Left hindlimb (tissue), 1 donor: ENCODE results near the gene GJB2.

Source experiments
- DNase-seq: peaks from one replicate; pipeline ENCODE4 v3.0.0-alpha.2; 2018

The GJB2 gene

DNA sequence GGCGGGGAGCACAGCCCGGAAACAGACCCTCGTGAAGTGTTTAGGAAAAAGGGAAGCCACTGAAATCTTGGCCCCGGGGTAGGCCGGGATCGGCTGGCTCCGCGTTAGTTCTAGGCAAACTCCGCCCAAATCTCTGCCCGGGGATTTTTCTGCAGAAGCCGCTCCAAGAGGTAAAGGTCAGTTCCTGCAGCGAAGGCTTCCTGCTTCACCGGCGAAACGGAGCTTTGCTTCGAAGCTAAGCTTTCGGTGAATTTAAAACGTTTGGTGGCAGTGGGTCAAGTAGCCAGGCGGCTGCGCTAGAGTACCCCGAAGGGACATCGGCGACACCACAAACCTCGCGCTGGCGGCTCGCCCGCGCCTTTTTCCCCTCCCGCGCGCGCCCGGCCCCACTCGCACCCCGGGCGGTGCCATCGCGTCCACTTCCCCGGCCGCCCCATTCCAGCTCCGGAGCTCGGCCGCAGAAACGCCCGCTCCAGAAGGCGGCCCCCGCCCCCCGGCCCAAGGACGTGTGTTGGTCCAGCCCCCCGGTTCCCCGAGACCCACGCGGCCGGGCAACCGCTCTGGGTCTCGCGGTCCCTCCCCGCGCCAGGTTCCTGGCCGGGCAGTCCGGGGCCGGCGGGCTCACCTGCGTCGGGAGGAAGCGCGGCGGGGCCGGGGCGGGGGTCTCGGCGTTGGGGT lies 441 bp downstream of the GJB2 start:
- no peak for DNase-seq

DNA sequence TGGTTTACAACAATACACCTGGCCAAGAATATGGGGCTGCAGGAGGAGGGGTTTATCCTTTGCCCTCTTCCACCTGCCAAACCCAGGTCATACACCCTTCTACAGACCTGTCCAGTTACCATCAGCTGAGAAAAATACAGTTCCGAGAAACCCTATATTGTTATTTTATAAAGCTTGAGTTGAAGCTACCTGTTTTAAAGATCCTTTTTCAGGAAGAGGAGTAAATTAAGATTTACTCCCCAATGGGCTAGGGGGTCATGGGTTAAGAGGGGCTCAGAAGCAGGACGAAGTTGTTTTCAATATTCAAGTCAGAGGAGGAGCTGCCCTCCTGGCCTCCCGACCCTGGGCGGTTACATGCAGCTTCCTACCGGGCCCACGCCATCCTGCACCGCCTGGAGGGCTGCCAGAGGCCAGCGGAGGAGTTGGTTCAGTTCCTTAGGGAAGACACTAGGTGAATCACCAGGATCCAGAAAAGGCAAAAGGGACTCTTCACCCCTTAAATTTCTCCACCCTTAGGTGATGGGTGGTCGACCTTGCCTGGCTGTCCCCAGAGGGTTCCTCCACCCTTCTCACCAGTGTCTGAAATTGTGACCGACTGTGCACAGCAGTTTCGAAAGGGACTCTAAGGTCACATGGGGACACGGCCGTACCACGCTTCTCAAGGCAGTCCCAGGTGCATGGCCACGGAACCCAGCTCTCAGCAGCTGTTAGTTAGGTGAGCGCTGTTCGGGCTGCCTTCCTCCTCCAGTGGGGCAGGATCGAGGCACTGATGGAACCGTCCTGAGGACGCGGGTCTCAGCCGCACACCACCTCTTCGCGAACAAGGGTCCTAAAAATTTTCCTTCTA lies 1.2 kb downstream of the GJB2 start:
- DNase-seq, result no peak

DNA sequence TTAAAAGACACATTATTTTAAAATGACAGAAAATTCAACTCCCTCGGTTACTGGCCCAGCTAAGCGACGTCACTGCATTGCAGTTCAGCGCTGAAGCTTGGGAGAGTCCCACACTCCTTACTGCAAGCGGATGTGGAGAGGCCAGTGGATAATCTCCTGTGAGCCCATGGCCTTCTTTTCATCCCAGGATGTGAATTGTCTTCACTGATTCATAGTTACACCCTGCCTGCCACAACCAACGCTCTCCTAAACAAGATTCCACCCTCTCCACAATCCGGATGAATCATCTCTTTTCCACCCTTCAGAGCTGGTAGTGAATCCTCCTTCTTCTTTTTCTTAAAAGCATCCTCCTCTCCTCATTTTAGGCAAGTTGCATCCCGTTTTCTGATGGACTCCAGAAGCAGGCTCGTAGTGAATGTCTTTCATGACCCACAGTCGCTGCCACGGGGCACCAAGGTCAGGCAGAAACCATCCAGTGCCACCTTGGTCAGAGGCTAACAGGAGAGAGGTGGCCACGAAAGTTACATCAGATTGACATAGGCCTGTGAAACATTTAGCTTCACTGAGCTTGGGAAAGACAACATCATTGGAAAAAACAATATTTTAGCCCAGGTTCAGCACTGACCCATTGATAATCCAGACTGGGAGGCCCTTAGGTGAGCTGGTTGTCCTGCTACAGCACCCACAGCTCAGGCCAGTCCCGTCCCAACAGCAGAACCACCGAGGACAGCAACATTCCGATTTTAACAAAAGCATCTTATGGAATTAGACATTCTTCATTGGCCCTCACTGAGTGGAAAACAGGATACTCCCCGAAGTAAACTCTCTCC lies 2.0 kb downstream of the GJB2 start:
- DNase-seq, result no peak

DNA sequence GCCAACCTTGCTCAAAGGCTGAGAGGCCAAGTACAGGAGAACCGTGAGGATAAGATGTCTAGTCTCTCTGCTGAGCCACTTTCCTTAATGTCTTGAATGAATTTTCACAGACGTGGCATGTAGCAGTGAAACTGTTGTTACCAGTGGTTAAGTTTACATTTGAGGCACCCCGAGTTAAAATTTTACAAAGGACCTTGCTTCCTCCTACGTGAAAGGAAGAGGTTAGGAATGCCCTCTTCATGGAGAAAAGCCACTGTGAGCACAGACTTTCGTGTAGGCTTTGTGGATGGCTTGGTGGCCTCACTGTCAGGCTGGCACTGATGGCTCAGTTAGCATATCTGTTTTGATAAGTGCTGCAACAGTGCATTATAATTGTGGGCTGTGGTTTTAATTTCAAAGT lies 2.7 kb downstream of the GJB2 start:
- no peak for DNase-seq

DNA sequence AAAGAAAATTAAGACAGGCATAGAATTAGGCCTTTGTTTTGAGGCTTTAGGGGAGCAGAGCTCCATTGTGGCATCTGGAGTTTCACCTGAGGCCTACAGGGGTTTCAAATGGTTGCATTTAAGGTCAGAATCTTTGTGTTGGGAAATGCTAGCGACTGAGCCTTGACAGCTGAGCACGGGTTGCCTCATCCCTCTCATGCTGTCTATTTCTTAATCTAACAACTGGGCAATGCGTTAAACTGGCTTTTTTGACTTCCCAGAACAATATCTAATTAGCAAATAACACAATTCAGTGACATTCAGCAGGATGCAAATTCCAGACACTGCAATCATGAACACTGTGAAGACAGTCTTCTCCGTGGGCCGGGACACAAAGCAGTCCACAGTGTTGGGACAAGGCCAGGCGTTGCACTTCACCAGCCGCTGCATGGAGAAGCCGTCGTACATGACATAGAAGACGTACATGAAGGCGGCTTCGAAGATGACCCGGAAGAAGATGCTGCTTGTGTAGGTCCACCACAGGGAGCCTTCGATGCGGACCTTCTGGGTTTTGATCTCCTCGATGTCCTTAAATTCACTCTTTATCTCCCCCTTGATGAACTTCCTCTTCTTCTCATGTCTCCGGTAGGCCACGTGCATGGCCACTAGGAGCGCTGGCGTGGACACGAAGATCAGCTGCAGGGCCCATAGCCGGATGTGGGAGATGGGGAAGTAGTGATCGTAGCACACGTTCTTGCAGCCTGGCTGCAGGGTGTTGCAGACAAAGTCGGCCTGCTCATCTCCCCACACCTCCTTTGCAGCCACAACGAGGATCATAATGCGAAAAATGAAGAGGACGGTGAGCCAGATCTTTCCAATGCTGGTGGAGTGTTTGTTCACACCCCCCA lies 3.8 kb downstream of the GJB2 start:
- DNase-seq, result no peak

DNA sequence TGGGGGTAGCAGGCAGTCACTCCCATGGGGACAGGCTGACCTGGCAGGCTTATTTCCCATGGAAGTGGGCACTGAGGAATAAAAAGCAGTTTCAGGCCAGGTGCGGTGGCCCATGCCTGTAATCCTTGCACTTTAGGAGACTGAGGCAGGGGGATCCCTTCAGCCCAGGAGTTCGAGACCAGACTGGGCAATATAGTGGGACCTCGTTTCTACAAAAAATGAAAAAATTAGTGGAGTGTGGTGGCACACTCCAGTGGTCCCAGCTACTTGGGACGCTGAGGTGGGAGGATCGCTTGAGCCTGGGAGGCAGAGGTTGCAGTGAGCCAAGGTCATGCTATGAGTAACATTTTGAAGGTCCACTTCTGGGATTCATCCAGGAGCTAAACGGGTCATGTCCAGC lies 6.0 kb downstream of the GJB2 start:
- no peak for DNase-seq

DNA sequence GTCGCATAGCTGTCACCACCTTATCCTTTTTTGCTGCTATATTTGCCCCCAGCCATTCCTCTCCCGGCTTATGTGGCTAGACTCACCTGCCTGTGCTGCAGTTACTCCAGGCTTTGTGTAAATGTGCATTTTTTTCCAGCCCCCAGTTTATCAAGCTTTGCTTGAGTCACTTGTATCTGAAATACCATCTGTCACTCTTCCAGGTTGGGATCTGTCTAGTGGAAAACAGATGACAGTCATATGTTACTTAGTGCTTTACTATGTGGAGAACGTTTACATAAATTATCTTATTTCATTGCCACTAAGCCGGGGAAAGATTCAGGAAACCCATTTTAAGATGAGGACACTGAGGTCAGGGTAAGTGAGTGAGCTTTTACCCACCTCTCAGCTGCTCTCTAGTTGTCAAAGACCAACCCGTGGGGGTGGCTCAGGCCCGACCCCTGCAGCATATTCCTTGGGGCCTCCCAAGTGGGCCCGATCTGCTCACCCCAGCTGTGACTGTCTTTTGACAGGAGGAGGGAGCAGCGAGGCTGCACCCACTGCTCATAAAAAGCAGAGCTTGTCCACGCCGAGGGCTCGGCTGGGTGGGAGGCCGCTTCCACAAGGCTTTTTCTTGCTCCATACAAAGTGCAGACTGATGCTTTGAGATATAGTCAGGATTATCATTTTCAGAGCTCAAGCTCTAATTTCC lies 7.2 kb downstream of the GJB2 start:
- DNase-seq, result no peak

DNA sequence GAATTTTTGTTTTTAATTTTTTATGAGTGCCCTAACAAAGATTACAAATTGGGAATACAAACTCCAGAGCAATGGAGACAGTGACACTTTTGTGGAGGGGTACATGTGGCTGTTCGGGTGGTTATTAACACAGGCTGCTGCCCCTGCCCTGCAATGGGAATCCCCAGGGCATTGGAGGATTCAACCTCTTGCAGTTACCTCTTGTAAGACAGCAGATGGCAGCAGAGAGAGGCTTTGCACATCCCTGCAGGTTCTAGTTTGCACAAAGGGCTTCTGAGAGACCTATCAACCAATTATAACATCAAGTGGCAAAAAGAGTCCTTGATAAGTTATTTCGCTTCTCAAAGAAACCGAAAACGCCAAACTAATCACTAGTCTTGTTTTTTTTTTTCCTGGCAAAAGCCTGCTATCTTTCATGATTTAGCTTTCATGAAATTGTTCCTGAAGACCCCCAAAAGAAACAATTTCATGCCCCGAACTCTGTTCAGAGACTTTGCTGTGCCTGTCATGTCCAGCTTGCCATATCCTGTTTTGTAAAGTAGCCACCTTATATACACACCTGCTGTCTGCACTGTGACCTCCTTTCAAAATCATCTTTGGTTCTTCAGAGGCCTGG lies 10.4 kb downstream of the GJB2 start:
- DNase-seq, result no peak

DNA sequence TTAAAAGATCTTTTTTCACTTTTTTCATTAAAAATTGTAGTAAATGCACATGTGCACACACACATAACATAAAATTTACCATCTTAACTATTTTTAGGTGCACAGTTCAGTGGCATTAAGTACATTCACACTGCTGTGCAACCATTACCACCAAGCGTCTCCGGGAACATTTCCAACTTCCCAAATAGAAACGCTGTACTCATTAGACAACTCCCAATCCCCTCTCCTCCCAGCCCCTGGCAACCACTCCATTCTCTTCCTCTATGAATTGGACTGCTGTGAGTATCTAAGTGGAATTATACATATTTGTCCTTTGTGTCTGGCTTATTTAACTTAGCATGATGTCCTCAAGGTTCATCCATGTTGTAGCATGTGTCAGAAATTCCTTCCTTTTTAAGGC lies 11.6 kb downstream of the GJB2 start:
- no peak for DNase-seq

DNA sequence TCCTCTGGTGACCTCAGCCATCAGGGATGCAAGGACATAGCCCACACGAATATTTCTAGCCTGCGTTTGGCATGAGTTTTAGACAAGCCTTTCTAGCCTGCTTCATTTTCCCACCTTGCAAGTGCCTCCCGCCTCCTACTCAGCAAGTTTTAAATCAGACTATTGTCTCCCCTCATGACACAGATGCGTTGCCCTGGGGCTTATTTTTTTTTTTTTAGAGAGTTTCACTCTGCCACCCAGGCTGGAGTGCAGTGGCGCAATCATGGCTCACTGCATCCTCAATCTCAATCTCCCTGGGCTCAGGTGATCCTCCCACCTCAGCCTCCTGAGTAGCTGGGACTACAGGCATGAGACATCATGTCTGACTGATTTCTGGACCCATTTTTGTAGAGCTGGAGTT lies 14.6 kb downstream of the GJB2 start:
- no peak for DNase-seq

DNA sequence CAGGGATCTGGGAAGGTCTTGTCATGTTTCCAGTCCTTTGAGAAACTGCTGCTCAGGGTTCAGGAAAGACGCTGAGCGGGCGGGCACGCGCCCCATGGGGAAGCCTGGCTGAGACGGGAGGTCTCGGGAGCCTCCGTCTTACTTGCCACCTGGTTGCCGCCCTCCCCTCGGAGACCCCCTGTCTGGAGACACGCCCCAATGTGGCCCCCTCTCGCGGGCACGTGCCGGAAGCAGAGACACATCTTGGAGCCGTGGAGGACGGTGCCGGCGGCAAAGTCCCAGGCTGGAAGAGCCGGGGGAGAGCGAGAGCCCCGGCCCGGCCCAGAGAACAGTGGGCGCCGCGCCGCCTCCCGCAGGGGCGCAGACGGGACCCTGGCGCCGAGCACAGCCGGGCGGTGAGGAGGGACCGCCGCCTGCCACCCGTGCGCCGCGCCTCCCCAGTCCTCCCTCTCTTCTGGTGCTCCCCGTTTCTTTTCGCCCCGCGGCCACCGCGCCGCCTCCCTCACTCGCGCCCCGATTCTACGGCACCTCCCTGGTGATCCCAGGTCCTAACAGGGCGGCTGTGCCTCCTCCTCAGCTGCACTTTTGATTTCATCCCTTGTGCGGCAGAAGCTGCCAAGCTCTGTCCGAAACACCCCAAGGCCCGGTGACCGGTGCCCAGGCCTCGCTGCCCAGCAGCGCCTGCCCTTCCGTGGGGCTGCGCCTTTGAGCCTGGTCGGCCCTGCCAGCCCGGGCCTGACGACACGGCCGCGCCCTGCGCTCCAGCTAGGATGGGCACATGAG lies 15.5 kb downstream of the GJB2 start:
- DNase-seq, result no peak

DNA sequence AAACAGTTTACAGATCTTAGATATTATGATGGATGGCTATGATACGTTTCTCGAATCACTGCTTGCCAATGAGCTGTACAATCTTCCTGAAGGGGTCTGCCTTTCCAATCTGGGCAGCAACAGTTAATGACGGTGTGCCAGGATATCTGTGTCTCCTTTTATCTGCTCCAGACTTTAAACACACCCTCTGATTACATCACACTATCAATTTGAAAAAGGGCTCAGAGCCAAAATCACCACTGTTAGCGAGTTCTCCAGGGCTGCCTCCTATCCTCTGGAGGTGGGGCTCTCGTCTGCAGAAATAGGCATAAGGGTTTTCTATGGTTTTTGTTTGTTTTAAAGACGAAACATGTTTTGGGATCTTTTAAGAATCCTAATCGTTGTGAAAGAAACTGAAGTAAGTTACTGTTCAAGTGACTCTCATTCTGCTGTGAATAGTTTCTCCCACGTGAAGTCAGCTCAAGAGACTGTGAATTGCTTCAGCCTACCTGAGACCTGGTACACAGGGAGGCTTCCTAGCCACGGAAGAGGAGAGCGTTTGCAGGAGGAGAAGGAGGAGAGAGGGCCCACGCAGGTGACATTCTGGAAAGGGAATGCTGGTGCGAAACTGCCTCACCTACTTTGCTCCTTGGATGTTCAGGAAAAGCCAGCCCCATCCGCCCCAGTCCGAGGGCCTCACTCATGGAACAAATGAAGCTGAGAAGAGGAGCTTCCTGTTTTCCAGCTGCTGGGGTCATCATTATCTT lies 16.7 kb downstream of the GJB2 start:
- DNase-seq, result no peak

DNA sequence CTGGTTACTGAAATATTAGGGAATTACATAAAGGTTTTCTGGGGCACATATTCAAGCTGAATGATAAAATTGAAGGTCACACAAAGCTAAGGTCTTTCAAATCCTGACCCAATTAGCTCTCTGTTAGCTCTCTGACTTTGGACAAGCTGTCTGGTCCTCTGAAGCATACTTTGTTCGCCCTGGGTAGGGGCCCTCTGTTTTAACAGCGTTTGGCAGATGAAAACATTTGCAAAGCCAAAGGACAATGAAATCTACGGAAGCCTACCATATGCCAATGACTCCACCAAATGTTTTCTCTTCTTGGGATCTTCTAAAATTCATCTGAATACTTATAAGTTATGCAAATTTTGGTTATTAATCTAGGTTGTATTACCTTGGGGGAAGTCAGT lies 17.3 kb downstream of the GJB2 start:
- DNase-seq, result no peak

DNA sequence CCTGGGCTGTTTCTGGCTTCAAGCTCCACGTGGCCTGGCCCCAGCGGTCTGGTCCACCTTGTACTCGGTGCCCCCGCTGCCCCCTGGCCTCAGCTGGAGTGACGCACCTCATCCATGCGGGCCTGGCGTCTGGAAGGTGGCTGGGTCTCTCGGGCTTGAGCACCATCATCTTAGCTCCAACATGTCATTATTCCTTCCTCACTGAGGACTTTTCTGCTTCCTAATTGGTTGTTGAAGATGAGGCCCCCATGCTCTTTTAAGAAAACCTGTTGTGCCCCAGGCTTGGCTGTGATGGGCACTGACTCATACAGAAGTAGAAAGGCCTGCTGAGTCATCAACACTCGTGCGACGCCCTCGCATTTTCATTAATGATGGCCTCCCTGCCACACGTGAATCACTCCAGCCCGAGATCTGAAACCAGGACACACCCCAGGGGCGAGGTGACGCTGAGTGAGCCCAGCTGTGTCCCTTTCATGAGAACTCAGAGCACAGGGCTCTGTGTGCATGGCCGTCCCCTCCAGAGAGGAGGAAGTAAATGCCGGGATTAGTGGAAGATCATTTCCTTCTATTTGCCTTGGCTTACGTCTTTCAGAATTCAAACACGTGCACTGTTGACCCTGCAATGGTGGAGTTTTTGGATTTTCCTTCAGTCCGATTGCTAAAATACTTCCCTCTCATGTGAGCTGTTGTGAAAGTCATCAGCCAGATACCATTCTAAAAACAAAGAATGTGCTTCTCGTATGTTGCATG lies 17.9 kb downstream of the GJB2 start:
- peak; percentile 64 for DNase-seq

DNA sequence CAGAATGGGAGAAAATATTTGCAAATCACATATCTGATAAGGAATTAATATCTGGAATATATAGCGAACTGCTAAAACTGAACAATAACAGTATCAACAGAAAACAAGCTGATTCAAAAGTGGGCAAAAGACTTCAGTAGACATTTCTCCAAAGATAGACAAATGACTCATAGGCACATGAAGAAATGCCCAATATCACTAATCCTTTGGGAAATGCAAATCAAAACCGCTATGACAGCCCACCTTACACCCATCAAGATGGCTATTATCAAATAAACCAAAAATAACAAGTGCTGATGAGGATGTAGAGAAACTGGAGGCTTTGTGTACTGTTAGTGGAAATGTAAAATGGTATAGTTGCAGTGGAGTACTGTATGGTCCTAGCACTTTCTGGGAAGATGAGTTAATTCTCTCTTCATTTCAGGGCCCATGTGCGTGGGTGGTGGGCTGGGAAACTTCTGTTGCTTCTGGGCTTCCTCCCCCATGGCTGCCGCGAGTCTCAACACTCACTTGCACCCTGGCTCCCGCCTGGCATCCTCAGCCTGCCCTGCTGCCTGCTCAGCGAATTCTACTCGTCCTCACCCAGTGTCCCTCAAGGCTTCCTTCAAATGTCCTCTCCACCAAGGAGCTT lies 19.5 kb downstream of the GJB2 start:
- no peak for DNase-seq

DNA sequence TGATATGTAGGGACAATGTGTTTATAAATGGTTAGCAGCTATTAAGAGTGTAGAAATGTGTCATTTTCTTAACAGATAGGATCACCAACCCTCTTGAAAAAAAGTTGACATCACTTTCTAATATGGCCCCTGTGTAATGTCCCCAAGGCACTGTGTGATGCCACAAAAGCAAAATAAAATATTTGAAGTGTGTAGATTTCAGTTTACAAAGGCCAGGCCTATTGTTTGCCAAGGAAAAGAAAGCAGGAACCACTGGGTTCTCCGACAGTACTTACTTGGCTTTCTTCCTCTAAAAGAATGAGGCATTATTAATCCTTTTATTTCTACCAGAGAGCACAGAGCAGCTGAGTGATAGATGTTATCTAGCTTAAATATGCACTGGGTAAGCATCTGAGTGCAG lies 21.4 kb downstream of the GJB2 start:
- DNase-seq, result no peak

DNA sequence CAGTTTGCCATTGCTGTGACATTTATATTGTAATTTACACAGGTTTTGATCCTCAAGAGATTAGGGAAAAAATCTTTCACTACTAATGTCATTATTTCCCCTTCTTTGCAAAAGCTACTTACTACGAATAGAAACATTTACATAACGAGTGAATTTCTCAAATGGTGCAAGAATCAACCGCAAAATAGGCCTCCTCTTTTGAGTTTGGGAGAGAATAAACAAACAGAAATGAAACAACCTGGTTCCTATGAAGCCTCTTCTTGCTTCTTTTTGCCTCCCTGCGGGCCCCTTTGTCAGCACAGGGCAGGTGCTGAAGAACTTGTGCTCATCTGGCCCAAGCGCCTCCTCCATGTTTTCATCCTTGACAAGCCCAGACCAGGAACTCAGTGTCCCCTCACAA lies 21.8 kb downstream of the GJB2 start:
- DNase-seq, result no peak

DNA sequence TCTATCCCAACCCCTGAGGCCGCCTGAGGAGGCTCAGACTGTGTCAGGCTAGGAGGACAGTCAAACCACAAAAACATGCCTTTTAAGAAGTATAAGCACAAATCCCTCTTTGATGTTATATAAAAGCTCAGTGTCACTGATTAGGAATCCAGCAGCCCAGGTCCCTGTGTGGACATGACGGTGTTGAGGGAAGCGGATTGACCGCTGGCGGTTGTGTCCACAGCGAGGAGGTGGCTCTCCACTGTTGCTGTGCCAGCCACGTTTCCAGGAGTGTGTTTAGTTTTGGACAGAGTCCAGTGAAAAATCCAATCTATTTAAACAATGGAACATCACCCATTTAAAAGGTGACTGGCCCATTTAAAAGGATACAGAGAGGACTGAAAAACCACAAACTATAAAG lies 24.3 kb downstream of the GJB2 start:
- no peak for DNase-seq
